ENCODE results near the gene PTK6.

The PTK6 gene

GRCh38 chr20:63542031-63542559 is 4.9 kb upstream of the PTK6 start:
- H3K4me3 ChIP-seq (replicated peaks; ENCODE audit: insufficient read depth, low read length), result no peak overlapping the region
- peak in 1 of 2 experiments; percentile 47 for DNase-seq (ENCODE audit: low read depth in 1 of 2, low spot score in 1 of 2)
- TF ChIP-seq CTCF (IDR thresholded peaks at IDR 0.05; ENCODE audit: insufficient read depth, low read length), result no peak
- no peak for TF ChIP-seq GABPA (IDR thresholded peaks at IDR 0.05; ENCODE audit: low read depth)
- no peak for TF ChIP-seq REST (IDR thresholded peaks at IDR 0.05; ENCODE audit: insufficient replicate concordance, low read depth)
- TF ChIP-seq SPI1 (IDR thresholded peaks at IDR 0.05; ENCODE audit: borderline replicate concordance, low read depth), result no peak
- TF ChIP-seq POLR2AphosphoS5 (IDR thresholded peaks at IDR 0.05; ENCODE audit: low read depth), result no peak
- peaks cover 40% of the 10 kb centered on the region for H3K27me3 ChIP-seq (ENCODE audit: insufficient read depth, poor library complexity, severe bottlenecking)
- H3K27ac ChIP-seq (replicated peaks), result no peak overlapping the region

- Histone ChIP-seq H3K27me3 (ENCODE audit: insufficient read depth, poor library complexity, severe bottlenecking) (peaks cover 37% of the 10 kb centered on the region), H3K4me3 (replicated peaks; ENCODE audit: insufficient read depth, low read length) (no peak overlapping the region)
Measured at GRCh38 chr20:63541371-63541770, 4.2 kb upstream of the PTK6 start.

More at GRCh38 chr20:63541371-63541770, 4.2 kb upstream of the PTK6 start:
- no peak overlapping the region for H3K27ac ChIP-seq (replicated peaks)
- no peak for TF ChIP-seq CTCF (IDR thresholded peaks at IDR 0.05; ENCODE audit: insufficient read depth, low read length)
- TF ChIP-seq GABPA (IDR thresholded peaks at IDR 0.05; ENCODE audit: low read depth), result no peak
- TF ChIP-seq SPI1 (IDR thresholded peaks at IDR 0.05; ENCODE audit: borderline replicate concordance, low read depth), result no peak
- TF ChIP-seq REST (IDR thresholded peaks at IDR 0.05; ENCODE audit: insufficient replicate concordance, low read depth), result no peak
- TF ChIP-seq POLR2AphosphoS5 (IDR thresholded peaks at IDR 0.05; ENCODE audit: low read depth), result no peak
- no peak for DNase-seq (ENCODE audit: low read depth in 1 of 2, low spot score in 1 of 2)
